Activated naive CD8-positive, alpha-beta T cell (primary cell): Measurements from ENCODE around the gene LPGAT1.
"Not testable (repeated sequence)": the region's sequence is repeated elsewhere in the genome, so short reads cannot be mapped to it uniquely, and the experiment has no call there.

Source experiments
- H3K27ac Mint-ChIP-seq: one replicate; pipeline ENCODE4 v1.8.0; 2021; ENCODE audit warnings: mixed read lengths
- H3K27me3 Mint-ChIP-seq: one replicate; pipeline ENCODE4 v1.8.0; 2021; ENCODE audit warnings: mixed read lengths
- H3K36me3 Mint-ChIP-seq: one replicate; pipeline ENCODE4 v1.8.0; 2021; ENCODE audit warnings: mixed read lengths
- H3K4me1 Mint-ChIP-seq: one replicate; pipeline ENCODE4 v1.8.0; 2021; ENCODE audit warnings: low read depth, mixed read lengths
- H3K4me3 Mint-ChIP-seq: one replicate; pipeline ENCODE4 v1.8.0; 2021; ENCODE audit warnings: mild to moderate bottlenecking, mixed read lengths
- H3K9me3 Mint-ChIP-seq: one replicate; pipeline ENCODE4 v1.8.0; 2021; ENCODE audit warnings: low read depth, mixed read lengths

The LPGAT1 gene

GRCh38 chr1:211722277-211723175 is 108.0 kb downstream of the LPGAT1 start:
- no peaks in the 10 kb centered on the region for H3K36me3 Mint-ChIP-seq
- no peaks in the 10 kb centered on the region for H3K27me3 Mint-ChIP-seq
- no peaks in the 10 kb centered on the region for H3K4me1 Mint-ChIP-seq
- H3K9me3 Mint-ChIP-seq = no peaks in the 10 kb centered on the region
- H3K27ac Mint-ChIP-seq = no peak overlapping the region
- no peak overlapping the region for H3K4me3 Mint-ChIP-seq

GRCh38 chr1:211716555-211716954 is 114.0 kb downstream of the LPGAT1 start:
- H3K27ac Mint-ChIP-seq = not testable (repeated sequence)

GRCh38 chr1:211715971-211716370 is 114.6 kb downstream of the LPGAT1 start:
- Mint-ChIP-seq H3K27ac (no peak overlapping the region), H3K27me3 (no peaks in the 10 kb centered on the region), H3K9me3 (no peaks in the 10 kb centered on the region), H3K4me3 (no peak overlapping the region), H3K36me3 (no peaks in the 10 kb centered on the region), H3K4me1 (no peaks in the 10 kb centered on the region)

More at GRCh38 chr1:211716555-211716954, 114.0 kb downstream of the LPGAT1 start:
- H3K27me3 Mint-ChIP-seq, H3K4me3 Mint-ChIP-seq, H3K9me3 Mint-ChIP-seq, H3K36me3 Mint-ChIP-seq, H3K4me1 Mint-ChIP-seq: not testable (repeated sequence)

- Mint-ChIP-seq H3K27ac (no peak overlapping the region), H3K4me1 (no peaks in the 10 kb centered on the region), H3K9me3 (no peaks in the 10 kb centered on the region), H3K27me3 (no peaks in the 10 kb centered on the region), H3K36me3 (no peaks in the 10 kb centered on the region), H3K4me3 (no peak overlapping the region)
These were observed 116.4 kb downstream of the LPGAT1 start for GRCh38 chr1:211714154-211714553.

- Mint-ChIP-seq H3K4me1 (no peaks in the 10 kb centered on the region), H3K27ac (no peak overlapping the region), H3K4me3 (no peak overlapping the region), H3K9me3 (no peaks in the 10 kb centered on the region), H3K36me3 (no peaks in the 10 kb centered on the region), H3K27me3 (no peaks in the 10 kb centered on the region)
These were observed 117.3 kb downstream of the LPGAT1 start for GRCh38 chr1:211713231-211713630.

- no peak overlapping the region for H3K27ac Mint-ChIP-seq
- no peaks in the 10 kb centered on the region for H3K27me3 Mint-ChIP-seq
- H3K9me3 Mint-ChIP-seq = no peaks in the 10 kb centered on the region
- H3K36me3 Mint-ChIP-seq = no peaks in the 10 kb centered on the region
- no peak overlapping the region for H3K4me3 Mint-ChIP-seq
- H3K4me1 Mint-ChIP-seq = no peaks in the 10 kb centered on the region
These were observed 119.3 kb downstream of the LPGAT1 start for GRCh38 chr1:211711315-211711705.

GRCh38 chr1:211710566-211711314 is 119.8 kb downstream of the LPGAT1 start:
- H3K27me3 Mint-ChIP-seq = no peaks in the 10 kb centered on the region
- no peaks in the 10 kb centered on the region for H3K4me1 Mint-ChIP-seq
- H3K36me3 Mint-ChIP-seq = no peaks in the 10 kb centered on the region
- no peak overlapping the region for H3K4me3 Mint-ChIP-seq
- H3K9me3 Mint-ChIP-seq = no peaks in the 10 kb centered on the region
- H3K27ac Mint-ChIP-seq = no peak overlapping the region

GRCh38 chr1:211708926-211709325 is 121.6 kb downstream of the LPGAT1 start:
- Mint-ChIP-seq H3K27me3 (no peaks in the 10 kb centered on the region), H3K36me3 (no peaks in the 10 kb centered on the region)

GRCh38 chr1:211708006-211708405 is 122.6 kb downstream of the LPGAT1 start:
- Mint-ChIP-seq H3K27ac (no peak overlapping the region), H3K9me3 (no peaks in the 10 kb centered on the region), H3K27me3 (no peaks in the 10 kb centered on the region), H3K4me1 (no peaks in the 10 kb centered on the region), H3K4me3 (no peak overlapping the region), H3K36me3 (no peaks in the 10 kb centered on the region)

More at GRCh38 chr1:211708926-211709325, 121.6 kb downstream of the LPGAT1 start:
- no peak overlapping the region for H3K4me3 Mint-ChIP-seq
- H3K4me1 Mint-ChIP-seq = no peaks in the 10 kb centered on the region
- no peaks in the 10 kb centered on the region for H3K9me3 Mint-ChIP-seq
- no peak overlapping the region for H3K27ac Mint-ChIP-seq

GRCh38 chr1:211705467-211706091 is 125.0 kb downstream of the LPGAT1 start:
- H3K4me1 Mint-ChIP-seq = no peaks in the 10 kb centered on the region
- H3K9me3 Mint-ChIP-seq = no peaks in the 10 kb centered on the region
- H3K27me3 Mint-ChIP-seq = no peaks in the 10 kb centered on the region
- no peak overlapping the region for H3K4me3 Mint-ChIP-seq
- H3K27ac Mint-ChIP-seq = no peak overlapping the region
- no peaks in the 10 kb centered on the region for H3K36me3 Mint-ChIP-seq

GRCh38 chr1:211704543-211704942 is 126.0 kb downstream of the LPGAT1 start:
- no peaks in the 10 kb centered on the region for H3K36me3 Mint-ChIP-seq
- no peak overlapping the region for H3K4me3 Mint-ChIP-seq
- H3K27me3 Mint-ChIP-seq = no peaks in the 10 kb centered on the region
- no peaks in the 10 kb centered on the region for H3K9me3 Mint-ChIP-seq
- H3K4me1 Mint-ChIP-seq = peaks cover under 1% of the 10 kb centered on the region
- H3K27ac Mint-ChIP-seq = no peak overlapping the region

GRCh38 chr1:211703812-211704537 is 126.6 kb downstream of the LPGAT1 start:
- H3K9me3 Mint-ChIP-seq = no peaks in the 10 kb centered on the region
- peaks cover 2% of the 10 kb centered on the region for H3K4me1 Mint-ChIP-seq
- H3K27me3 Mint-ChIP-seq = no peaks in the 10 kb centered on the region

GRCh38 chr1:211701733-211702132 is 128.8 kb downstream of the LPGAT1 start:
- no peak overlapping the region for H3K27ac Mint-ChIP-seq
- no peak overlapping the region for H3K4me3 Mint-ChIP-seq
- no peaks in the 10 kb centered on the region for H3K27me3 Mint-ChIP-seq
- no peaks in the 10 kb centered on the region for H3K9me3 Mint-ChIP-seq
- H3K36me3 Mint-ChIP-seq = no peaks in the 10 kb centered on the region
- peaks cover 10% of the 10 kb centered on the region for H3K4me1 Mint-ChIP-seq

More at GRCh38 chr1:211703812-211704537, 126.6 kb downstream of the LPGAT1 start:
- no peak overlapping the region for H3K27ac Mint-ChIP-seq
- H3K36me3 Mint-ChIP-seq = no peaks in the 10 kb centered on the region
- no peak overlapping the region for H3K4me3 Mint-ChIP-seq

- no peak overlapping the region for H3K4me3 Mint-ChIP-seq
- H3K4me1 Mint-ChIP-seq = peaks cover 24% of the 10 kb centered on the region
- no peaks in the 10 kb centered on the region for H3K27me3 Mint-ChIP-seq
- no peaks in the 10 kb centered on the region for H3K36me3 Mint-ChIP-seq
- no peaks in the 10 kb centered on the region for H3K9me3 Mint-ChIP-seq
- H3K27ac Mint-ChIP-seq = no peak overlapping the region
These were observed 131.5 kb downstream of the LPGAT1 start for GRCh38 chr1:211699059-211699458.
